Gastrocnemius medialis (tissue), 4 donors: Measurements from ENCODE around the gene IGF1R. TPM values are rescaled to one million over a fixed set of nuclear protein-coding genes. Genes with fewer than 3 reads are reported as not detected.

Source experiments
- ATAC-seq, 2 donors: fragments of 150-250 bp; one replicate each; pipeline ENCODE4 v1.9.1; 2016
- DNase-seq, 2 donors: peaks; one replicate each; pipeline ENCODE4 v3.0.0-alpha.2; 2019
- H3K27ac ChIP-seq, 4 donors: fragments of 200-600 bp; sonication (generic); 1 replicate in 1 of 4; 2 replicates in 3 of 4; pipeline ENCODE4 v1.5.1; 2016 to 2018; ENCODE audit warnings: mild to moderate bottlenecking in 2 of 4, moderate library complexity in 1 of 4
- H3K27me3 ChIP-seq, 3 donors: fragments of 200-600 bp; sonication (generic) in 2 of 3; 1 replicate in 1 of 3; 2 replicates in 2 of 3; pipeline versions ENCODE4 v1.5.1 to v1.6.0; 2016 to 2019; ENCODE audit warnings: mild to moderate bottlenecking in 1 of 3, moderate library complexity in 1 of 3
- H3K36me3 ChIP-seq, 2 donors: fragments of 200-600 bp; sonication (generic) in 1 of 2; one replicate each; pipeline ENCODE4 v1.5.1; 2017 to 2018
- H3K4me1 ChIP-seq, 2 donors: fragments of 200-600 bp; sonication (generic) in 1 of 2; one replicate each; pipeline ENCODE4 v1.5.1; 2016 to 2017; ENCODE audit warnings: mild to moderate bottlenecking in 2 of 2
- H3K4me3 ChIP-seq, 4 donors: fragments of 200-600 bp; sonication (generic) in 3 of 4; 1 replicate in 1 of 4; 2 replicates in 3 of 4; pipeline ENCODE4 v1.5.1; 2016 to 2019; ENCODE audit warnings: mild to moderate bottlenecking in 2 of 4
- H3K9me3 ChIP-seq, 3 donors: fragments of 200-600 bp; sonication (generic) in 2 of 3; 1 replicate in 1 of 3; 2 replicates in 2 of 3; pipeline ENCODE4 v1.5.1; 2016 to 2019
- CTCF ChIP-seq, 5 experiments: fragments of 450-650 bp in 3 of 5; fragments of 200-600 bp in 2 of 5; sonication (generic) in 2 of 5; IDR thresholded peaks in 4 of 5; conservative IDR thresholded peaks in 1 of 5; 1 replicate in 4 of 5; 2 replicates in 1 of 5; pipeline ENCODE4 v1.5.1; 2016 to 2019; ENCODE audit warnings: antibody characterized with exemption in 5 of 5, mild to moderate bottlenecking in 3 of 5, moderate library complexity in 3 of 5
- POLR2A ChIP-seq, 2 donors: fragments of 450-650 bp; IDR thresholded peaks; one replicate each; pipeline ENCODE4 v1.6.1; 2017; ENCODE audit warnings: antibody characterized with exemption in 2 of 2, mild to moderate bottlenecking in 2 of 2, moderate library complexity in 2 of 2
- in situ Hi-C, 4 donors: fragments of 200-750 bp; cut with MboI; loops; one replicate each; pipeline versions ENCODE4 v1.15.0 to v1.8.0; 2017; ENCODE audit warnings: low sequenced_read_pairs in 4 of 4
- intact Hi-C: fragments of 100-400 bp; cut with DNase I; formaldehyde crosslinking; loops from one replicate; pipeline ENCODE4 v1.15.1; 2023; ENCODE audit warnings: low total_unique reads
- total RNA-seq, 4 donors: library from RNA; depleted of rRNA; stranded (reverse); fragments of >200 nt; gene quantifications; one replicate each; pipeline versions ENCODE4 v1.1.0 to v1.2.3, GENCODE V29; 2016

The IGF1R gene
- total RNA-seq, 4 donors from 2014 or later: 10.1 to 50.4 (median 12.3) TPM

- in situ Hi-C loops (loop anchor here in 2 of 4 donors (25.0 kb wide), 2 partner anchors 457 to 482 kb away; partner anchors contain the start of gene TTC23 (in 1 of the 2)), intact Hi-C loops (no loop called here)
- Histone ChIP-seq H3K9me3 (no peaks in the 10 kb centered on the region), H3K4me1 (peaks cover 14 to 39% of the 10 kb centered on the region in 2 donors), H3K36me3 (no peaks in the 10 kb centered on the region), H3K27me3 (no peaks in the 10 kb centered on the region), H3K27ac (no peak overlapping the region), H3K4me3 (no peak overlapping the region)
- DNase-seq: no peak
- no peak for TF ChIP-seq POLR2A (IDR thresholded peaks at IDR 0.05)
- TF ChIP-seq CTCF (IDR thresholded peaks at IDR 0.05 in 4 of 5, conservative IDR thresholded peaks at IDR 0.05 in 1 of 5): no peak
- ATAC-seq: no peak
These were observed 107.4 kb downstream of the IGF1R start for GRCh38 chr15:98755781-98756180.

- Histone ChIP-seq H3K4me1 (peaks cover 21 to 52% of the 10 kb centered on the region in 2 donors), H3K4me3 (no peak overlapping the region), H3K9me3 (no peaks in the 10 kb centered on the region), H3K27ac (no peak overlapping the region), H3K36me3 (no peaks in the 10 kb centered on the region), H3K27me3 (no peaks in the 10 kb centered on the region)
- intact Hi-C loops: no loop called here
- TF ChIP-seq CTCF (IDR thresholded peaks at IDR 0.05 in 4 of 5, conservative IDR thresholded peaks at IDR 0.05 in 1 of 5) (no peak), POLR2A (IDR thresholded peaks at IDR 0.05) (no peak)
- in situ Hi-C loops: loop anchor here in 2 of 4 donors (25.0 kb wide), 2 partner anchors 454 to 479 kb away; partner anchors contain the start of gene TTC23 (in 1 of the 2)
- ATAC-seq: no peak
- DNase-seq: no peak
These were observed 109.9 kb downstream of the IGF1R start for GRCh38 chr15:98758224-98758623.

DNA sequence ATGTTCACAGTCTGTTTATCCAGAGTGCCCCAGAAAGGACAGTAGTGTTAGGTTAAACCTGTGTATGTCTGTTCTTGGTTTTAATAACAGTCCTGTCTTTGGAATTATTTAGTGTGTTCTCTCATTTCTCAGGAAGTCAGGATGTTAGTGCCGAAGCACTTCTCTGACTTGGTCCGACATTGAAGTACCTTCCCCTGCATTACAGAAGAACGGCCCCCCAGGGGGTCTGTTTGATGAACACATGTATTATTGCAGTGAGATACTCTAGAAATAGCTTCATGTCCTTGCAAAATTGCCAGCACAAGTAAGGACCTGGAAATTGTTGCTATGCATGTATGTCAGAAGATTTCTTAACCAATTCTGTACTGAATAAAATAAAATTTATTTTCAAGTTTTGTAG lies 110.9 kb downstream of the IGF1R start:
- in situ Hi-C loops (loop anchor here in 2 of 4 donors (25.0 kb wide), 2 partner anchors 453 to 478 kb away; partner anchors contain the start of gene TTC23 (in 1 of the 2)), intact Hi-C loops (no loop called here)
- ATAC-seq (no peak), DNase-seq (no peak)
- Histone ChIP-seq H3K4me1 (peaks cover 17 to 52% of the 10 kb centered on the region in 2 donors), H3K27me3 (no peaks in the 10 kb centered on the region), H3K9me3 (no peaks in the 10 kb centered on the region), H3K27ac (no peak overlapping the region), H3K36me3 (no peaks in the 10 kb centered on the region), H3K4me3 (no peak overlapping the region)
- TF ChIP-seq CTCF (IDR thresholded peaks at IDR 0.05 in 4 of 5, conservative IDR thresholded peaks at IDR 0.05 in 1 of 5) (no peak), POLR2A (IDR thresholded peaks at IDR 0.05) (no peak)

GRCh38 chr15:98760112-98760826 lies 111.9 kb downstream of the IGF1R start:
- no peaks in the 10 kb centered on the region for H3K9me3 ChIP-seq
- ATAC-seq: no peak
- H3K4me3 ChIP-seq: no peak overlapping the region
- H3K27ac ChIP-seq: no peak overlapping the region
- intact Hi-C loops: no loop called here
- TF ChIP-seq CTCF (IDR thresholded peaks at IDR 0.05 in 4 of 5, conservative IDR thresholded peaks at IDR 0.05 in 1 of 5): no peak
- no peak for TF ChIP-seq POLR2A (IDR thresholded peaks at IDR 0.05)
- in situ Hi-C loops: loop anchor here in 2 of 4 donors (25.0 kb wide), 2 partner anchors 452 to 477 kb away; partner anchors contain the start of gene TTC23 (in 1 of the 2)
- H3K27me3 ChIP-seq: no peaks in the 10 kb centered on the region
- DNase-seq: no peak
- no peaks in the 10 kb centered on the region for H3K36me3 ChIP-seq
- H3K4me1 ChIP-seq: peaks cover 12 to 48% of the 10 kb centered on the region in 2 donors
